MM.1S (cell line): ENCODE data around the gene CDC45.

Experiments
- DNase-seq: peaks from one replicate; pipeline ENCODE4 v3.0.0-alpha.2; 2015
- H2AFZ ChIP-seq: fragments of 300-600 bp; sonication (generic); 2 replicates; pipeline ENCODE4 v1.6.0; 2016; ENCODE audit warnings: antibody characterized with exemption, low read length
- H3F3A ChIP-seq: fragments of 300-600 bp; sonication (generic); 2 replicates; pipeline ENCODE4 v1.6.1; 2016; ENCODE audit warnings: mild to moderate bottlenecking, antibody characterized with exemption, low read length, moderate library complexity, mixed read lengths; ENCODE audit not compliant: insufficient read depth
- H3K27ac ChIP-seq: fragments of 300-600 bp; sonication (generic); 2 replicates; pipeline ENCODE4 v1.5.1; 2016; ENCODE audit warnings: mild to moderate bottlenecking, low read length
- H3K27me3 ChIP-seq: fragments of 300-600 bp; sonication (generic); replicated peaks from 2 replicates; pipeline ENCODE4 v1.6.0; 2016; ENCODE audit warnings: low read length; ENCODE audit not compliant: insufficient read depth
- H3K36me3 ChIP-seq: fragments of 300-600 bp; sonication (generic); replicated peaks from 2 replicates; pipeline ENCODE4 v1.6.1; 2016; ENCODE audit warnings: mild to moderate bottlenecking, low read length, mixed read lengths; ENCODE audit not compliant: insufficient read depth
- H3K4me1 ChIP-seq: fragments of 300-600 bp; sonication (generic); 2 replicates; pipeline ENCODE4 v1.6.1; 2016; ENCODE audit warnings: low read length, mixed read lengths
- H3K4me2 ChIP-seq: fragments of 300-600 bp; sonication (generic); 2 replicates; pipeline ENCODE4 v1.6.0; 2016; ENCODE audit warnings: low read depth, low read length
- H3K4me3 ChIP-seq: fragments of 300-600 bp; sonication (generic); 2 replicates; pipeline ENCODE4 v1.5.1; 2016; ENCODE audit warnings: low read length, mixed read lengths
- H3K79me2 ChIP-seq: fragments of 300-600 bp; sonication (generic); 2 replicates; pipeline ENCODE4 v1.6.1; 2016; ENCODE audit warnings: mixed run types, low read length, mixed read lengths
- H3K9ac ChIP-seq: fragments of 300-600 bp; sonication (generic); 2 replicates; pipeline ENCODE4 v1.6.1; 2016; ENCODE audit warnings: low read length, mixed read lengths
- H3K9me2 ChIP-seq: fragments of 300-600 bp; sonication (generic); replicated peaks from 2 replicates; pipeline ENCODE4 v1.6.1; 2016; ENCODE audit warnings: mild to moderate bottlenecking, low read length, mixed read lengths; ENCODE audit not compliant: insufficient read depth
- H3K9me3 ChIP-seq: fragments of 300-600 bp; sonication (generic); replicated peaks from 2 replicates; pipeline ENCODE4 v1.6.1; 2016; ENCODE audit warnings: mild to moderate bottlenecking, low read length, mixed read lengths; ENCODE audit not compliant: insufficient read depth
- H4K20me1 ChIP-seq: fragments of 300-600 bp; sonication (generic); 2 replicates; pipeline ENCODE4 v1.6.1; 2016; ENCODE audit warnings: mild to moderate bottlenecking, low read length, moderate library complexity, mixed read lengths; ENCODE audit not compliant: insufficient read depth
- EZH2 ChIP-seq: fragments of 300-600 bp; sonication (generic); optimal IDR thresholded peaks from 2 replicates; pipeline ENCODE3; 2017; ENCODE audit warnings: low read depth, mild to moderate bottlenecking, antibody characterized with exemption, low read length, mixed read lengths
- EZH2phosphoT487 ChIP-seq: fragments of 300-600 bp; sonication (generic); IDR thresholded peaks from 2 replicates; pipeline ENCODE4 v1.6.1; 2018; ENCODE audit warnings: antibody characterized with exemption, low read length
- TF ChIP-seq, protein P1 (sequence below): fragments of 300-600 bp; sonication (generic); IDR thresholded peaks from 2 replicates; pipeline ENCODE4 v1.5.1; 2016; ENCODE audit warnings: antibody characterized with exemption, low read length, mixed read lengths

The CDC45 gene

DNA sequence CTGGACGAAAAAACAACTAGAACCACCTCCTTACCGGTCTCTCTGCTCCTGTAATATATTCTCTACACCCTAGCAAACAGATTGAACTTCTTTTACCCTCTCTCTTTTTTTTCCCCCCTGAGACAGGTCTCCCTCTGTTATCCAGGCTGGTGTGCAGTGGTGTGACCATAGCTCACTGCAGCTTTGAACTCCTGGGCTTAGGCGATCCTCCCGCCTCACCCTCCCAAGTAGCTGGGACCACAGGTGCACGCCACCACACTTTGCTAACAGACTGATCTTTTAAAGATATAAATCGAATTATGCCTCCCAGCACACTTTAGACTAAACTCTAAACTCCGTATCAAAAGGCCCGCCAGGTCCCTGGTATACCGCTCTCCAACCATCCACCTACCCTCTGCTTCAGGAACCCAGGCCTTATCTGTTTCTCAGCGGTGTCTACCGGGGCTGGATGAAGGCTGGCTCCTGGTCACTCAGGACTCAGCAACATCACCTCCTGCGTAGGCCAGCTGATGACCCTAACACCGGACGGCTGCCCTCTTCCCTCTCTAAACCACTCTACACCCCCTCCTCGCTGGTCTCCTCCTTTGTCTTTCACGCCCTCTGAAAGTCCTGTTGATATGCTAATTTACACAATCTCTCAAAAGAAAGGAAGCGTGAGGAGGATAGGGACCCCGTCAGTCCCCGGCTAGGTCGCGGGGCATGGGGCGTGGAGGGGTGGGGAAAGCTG lies 33.0 kb upstream of the CDC45 start:
- Histone ChIP-seq H3F3A (peaks cover 24% of the 10 kb centered on the region), H3K36me3 (no peaks in the 10 kb centered on the region), H3K9ac (peak overlapping the region; percentile 78), H3K79me2 (peaks cover 69% of the 10 kb centered on the region), H2AFZ (peak overlapping the region; percentile 69), H3K4me2 (peak overlapping the region; percentile 81), H4K20me1 (no peaks in the 10 kb centered on the region), H3K9me2 (no peaks in the 10 kb centered on the region), H3K4me3 (peak overlapping the region; percentile 88), H3K27ac (peak overlapping the region; percentile 75; the same call in 1 of the 2 replicates), H3K27me3 (no peaks in the 10 kb centered on the region), H3K9me3 (no peaks in the 10 kb centered on the region), H3K4me1 (peaks cover 16% of the 10 kb centered on the region)
- DNase-seq = no peak
- TF ChIP-seq, protein P1, sequence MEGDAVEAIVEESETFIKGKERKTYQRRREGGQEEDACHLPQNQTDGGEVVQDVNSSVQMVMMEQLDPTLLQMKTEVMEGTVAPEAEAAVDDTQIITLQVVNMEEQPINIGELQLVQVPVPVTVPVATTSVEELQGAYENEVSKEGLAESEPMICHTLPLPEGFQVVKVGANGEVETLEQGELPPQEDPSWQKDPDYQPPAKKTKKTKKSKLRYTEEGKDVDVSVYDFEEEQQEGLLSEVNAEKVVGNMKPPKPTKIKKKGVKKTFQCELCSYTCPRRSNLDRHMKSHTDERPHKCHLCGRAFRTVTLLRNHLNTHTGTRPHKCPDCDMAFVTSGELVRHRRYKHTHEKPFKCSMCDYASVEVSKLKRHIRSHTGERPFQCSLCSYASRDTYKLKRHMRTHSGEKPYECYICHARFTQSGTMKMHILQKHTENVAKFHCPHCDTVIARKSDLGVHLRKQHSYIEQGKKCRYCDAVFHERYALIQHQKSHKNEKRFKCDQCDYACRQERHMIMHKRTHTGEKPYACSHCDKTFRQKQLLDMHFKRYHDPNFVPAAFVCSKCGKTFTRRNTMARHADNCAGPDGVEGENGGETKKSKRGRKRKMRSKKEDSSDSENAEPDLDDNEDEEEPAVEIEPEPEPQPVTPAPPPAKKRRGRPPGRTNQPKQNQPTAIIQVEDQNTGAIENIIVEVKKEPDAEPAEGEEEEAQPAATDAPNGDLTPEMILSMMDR = no peak
- no peak for TF ChIP-seq EZH2phosphoT487
- TF ChIP-seq EZH2 = no peak

DNA sequence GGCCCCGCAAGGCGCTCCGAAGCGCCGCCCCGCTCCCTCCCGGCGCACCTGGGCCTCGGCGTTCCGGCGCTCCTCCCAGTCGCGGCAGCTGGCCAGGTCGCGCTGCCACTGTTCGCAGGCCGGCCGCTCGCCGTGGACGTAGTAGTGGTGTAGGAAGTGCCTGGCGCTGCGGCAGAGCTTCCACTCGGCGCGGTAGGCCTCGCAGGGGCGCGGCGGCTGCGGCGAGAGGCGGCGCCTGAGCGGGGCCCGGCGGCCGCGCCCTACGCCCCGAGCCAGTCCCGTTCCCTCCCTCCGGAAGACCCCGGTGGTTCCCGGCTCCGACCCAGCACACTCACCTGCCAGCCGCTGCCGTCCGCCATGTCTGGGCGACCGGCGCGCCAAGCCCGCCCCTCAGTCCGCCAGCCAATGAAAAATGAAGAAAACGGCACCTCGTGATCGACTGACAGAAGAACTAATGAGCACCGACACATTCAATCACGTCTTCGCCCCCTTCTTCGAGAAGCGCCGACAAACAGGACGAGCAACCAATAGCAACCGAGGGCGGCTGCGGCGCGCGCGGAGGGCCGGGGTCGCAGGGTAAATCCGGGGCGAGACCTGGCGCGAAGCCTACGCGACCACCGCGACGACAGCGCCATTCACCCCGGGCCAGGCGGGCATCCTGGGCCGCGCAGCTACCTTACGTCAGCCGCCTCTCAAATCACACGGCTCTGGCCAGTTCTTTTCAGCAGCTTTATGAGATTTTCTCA lies 32.2 kb upstream of the CDC45 start, which contains the start of gene C22orf39:
Gene C22orf39, minus strand, starts transcription at position 382 of the 746 bp plus-strand sequence. Its CDS starts 23 bp downstream, at position 359.
- Histone ChIP-seq H3K9ac (peak within 1 kb of the TSS; percentile 78), H3K9me2 (no peaks in the 10 kb centered on the region), H3K4me3 (peak within 1 kb of the TSS; percentile 88), H3K27me3 (no peaks in the 10 kb centered on the region), H2AFZ (peak within 1 kb of the TSS; percentile 87), H3K4me2 (peak within 1 kb of the TSS; percentile 84), H3K4me1 (peaks cover 16% of the 10 kb centered on the region), H3F3A (peaks cover 28% of the 10 kb centered on the region), H3K27ac (peak within 1 kb of the TSS; percentile 75), H4K20me1 (no peaks in the 10 kb centered on the region), H3K79me2 (peaks cover 61% of the 10 kb centered on the region), H3K9me3 (no peaks in the 10 kb centered on the region), H3K36me3 (no peaks in the 10 kb centered on the region)
- TF ChIP-seq, protein P1 = no peak
- TF ChIP-seq EZH2phosphoT487 (no peak), EZH2 (no peak)
- DNase-seq = peak; percentile 95

DNA sequence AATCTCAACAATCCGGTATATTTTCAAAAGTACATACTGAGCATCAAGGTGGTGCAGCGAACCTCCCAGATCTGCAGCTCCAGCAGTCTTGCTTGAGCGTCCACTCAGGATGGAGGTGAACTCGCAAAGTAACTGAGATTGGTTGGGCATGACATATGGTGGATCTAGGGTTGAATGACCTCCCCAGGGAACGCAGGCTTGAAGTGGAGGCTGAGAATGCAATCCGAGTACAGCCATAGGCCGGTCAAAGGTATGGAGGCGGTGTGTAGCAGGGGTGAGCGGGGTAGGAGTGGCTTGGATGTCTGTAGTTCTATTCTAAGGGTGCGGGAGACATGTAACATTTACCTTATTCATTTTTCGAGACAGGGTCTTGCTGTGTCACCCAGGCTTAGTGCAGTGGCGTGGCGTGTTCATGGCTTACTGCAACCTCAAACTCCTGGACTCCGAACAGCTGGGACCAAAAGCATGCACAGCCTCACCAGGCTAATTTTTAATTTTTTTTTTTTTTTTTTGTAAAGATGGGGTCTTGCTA lies 31.6 kb upstream of the CDC45 start:
- Histone ChIP-seq H3K4me3 (peak overlapping the region; percentile 88), H2AFZ (peak overlapping the region; percentile 87), H3K9me2 (no peaks in the 10 kb centered on the region), H3K9me3 (no peaks in the 10 kb centered on the region), H3K36me3 (no peaks in the 10 kb centered on the region), H3K27ac (peak overlapping the region; percentile 75), H3K9ac (peak overlapping the region; percentile 78), H3K4me2 (peak overlapping the region; percentile 84), H3K4me1 (peaks cover 16% of the 10 kb centered on the region), H3K27me3 (no peaks in the 10 kb centered on the region), H4K20me1 (no peaks in the 10 kb centered on the region), H3F3A (peaks cover 28% of the 10 kb centered on the region), H3K79me2 (peaks cover 55% of the 10 kb centered on the region)
- peak; percentile 55 for DNase-seq
- TF ChIP-seq EZH2phosphoT487 (no peak), EZH2 (no peak)
- TF ChIP-seq, protein P1 = no peak
